HG03095 (cell line): ENCODE results near the gene TRAPPC2L.

Experiments
- ATAC-seq: cut with Tn5 transposase; IDR thresholded peaks from one replicate; pipeline ENCODE4 v1.9.1; 2021; ENCODE audit warnings: moderate library complexity; ENCODE audit not compliant: unreplicated experiment

The TRAPPC2L gene

GRCh38 chr16:88874938-88875599, 18.1 kb downstream of the TRAPPC2L start:
- no peak for ATAC-seq

DNA sequence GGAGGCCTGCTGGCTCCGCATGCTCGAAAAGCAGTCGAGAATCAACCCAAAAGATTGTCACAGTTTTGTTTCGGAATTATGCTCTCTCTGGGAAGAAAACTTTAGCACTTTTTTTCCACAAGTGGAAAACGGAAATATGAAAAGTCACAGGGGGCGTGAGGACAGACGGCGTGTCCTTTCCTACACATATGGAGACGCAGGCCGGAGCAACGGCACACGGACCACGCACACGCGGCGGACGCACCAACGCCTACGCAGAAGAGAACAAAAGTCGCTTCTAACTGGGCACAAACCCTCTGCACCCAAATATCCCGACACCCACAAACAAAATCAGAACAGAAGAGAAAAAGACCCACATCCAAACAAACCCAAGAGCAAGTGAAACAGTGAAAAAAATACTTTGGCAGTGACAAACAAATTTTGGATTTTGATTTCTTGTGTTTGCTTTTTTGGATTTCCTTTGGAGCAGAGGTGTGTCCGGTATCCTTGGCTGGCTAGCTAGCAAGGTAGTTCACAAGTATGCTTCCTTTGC, 18.8 kb downstream of the TRAPPC2L start:
- ATAC-seq: no peak

GRCh38 chr16:88876942-88877526, 20.1 kb downstream of the TRAPPC2L start:
- no peak for ATAC-seq

- ATAC-seq: no peak
These were observed 20.8 kb downstream of the TRAPPC2L start for GRCh38 chr16:88877564-88878289.

- no peak for ATAC-seq
These were observed 21.4 kb downstream of the TRAPPC2L start for GRCh38 chr16:88878356-88878755.

- no peak for ATAC-seq
These were observed 22.2 kb downstream of the TRAPPC2L start for GRCh38 chr16:88878967-88879787.

DNA sequence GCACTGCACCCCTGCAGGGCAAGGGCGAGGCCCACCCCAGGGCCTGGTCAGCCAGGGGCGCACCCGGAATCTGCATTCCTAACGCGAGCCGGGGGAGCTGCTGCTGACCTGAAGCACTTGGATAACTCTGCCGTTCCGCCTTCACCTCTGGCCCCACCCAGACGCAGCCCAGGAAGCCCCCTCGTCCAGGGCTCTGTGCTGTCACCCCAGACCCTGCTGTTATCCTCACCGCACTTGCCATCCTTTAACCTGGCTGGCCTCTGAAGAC, 22.8 kb downstream of the TRAPPC2L start:
- ATAC-seq: no peak

GRCh38 chr16:88880226-88881006, 23.5 kb downstream of the TRAPPC2L start:
- no peak for ATAC-seq

DNA sequence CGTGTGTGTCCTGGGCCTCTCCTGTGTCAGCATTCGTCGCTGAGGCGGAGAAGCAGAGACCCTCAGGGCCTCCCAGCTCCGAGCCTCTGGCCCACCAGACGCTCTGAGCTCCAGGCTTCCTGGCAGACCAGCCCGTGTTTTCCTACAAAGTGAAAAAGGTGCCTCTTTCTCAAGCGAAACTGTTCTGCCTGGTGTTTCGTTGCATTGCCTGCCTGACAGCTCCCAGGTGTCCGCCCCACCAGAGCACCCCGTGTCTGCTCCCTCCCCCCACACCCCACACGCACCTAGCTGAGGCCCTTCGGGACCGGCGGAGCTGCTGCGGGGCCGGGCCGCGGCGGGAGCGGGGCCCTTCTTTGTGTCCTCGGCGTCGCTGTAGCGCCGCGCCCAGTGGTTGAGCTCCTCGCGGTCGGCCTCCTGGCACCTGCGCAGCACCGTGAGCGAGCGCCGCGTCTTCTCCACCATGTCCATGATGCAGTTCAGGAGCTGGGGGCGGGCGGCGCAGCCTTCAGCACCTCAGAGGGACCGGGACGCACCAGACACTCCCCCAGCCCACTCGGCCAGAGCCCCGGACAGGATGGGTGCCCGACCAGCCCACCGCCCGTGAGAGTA, 24.2 kb downstream of the TRAPPC2L start:
- no peak for ATAC-seq

GRCh38 chr16:88881675-88882357, 24.9 kb downstream of the TRAPPC2L start:
- ATAC-seq: no peak

- no peak for ATAC-seq
These were observed 25.6 kb downstream of the TRAPPC2L start for GRCh38 chr16:88882358-88883030.

DNA sequence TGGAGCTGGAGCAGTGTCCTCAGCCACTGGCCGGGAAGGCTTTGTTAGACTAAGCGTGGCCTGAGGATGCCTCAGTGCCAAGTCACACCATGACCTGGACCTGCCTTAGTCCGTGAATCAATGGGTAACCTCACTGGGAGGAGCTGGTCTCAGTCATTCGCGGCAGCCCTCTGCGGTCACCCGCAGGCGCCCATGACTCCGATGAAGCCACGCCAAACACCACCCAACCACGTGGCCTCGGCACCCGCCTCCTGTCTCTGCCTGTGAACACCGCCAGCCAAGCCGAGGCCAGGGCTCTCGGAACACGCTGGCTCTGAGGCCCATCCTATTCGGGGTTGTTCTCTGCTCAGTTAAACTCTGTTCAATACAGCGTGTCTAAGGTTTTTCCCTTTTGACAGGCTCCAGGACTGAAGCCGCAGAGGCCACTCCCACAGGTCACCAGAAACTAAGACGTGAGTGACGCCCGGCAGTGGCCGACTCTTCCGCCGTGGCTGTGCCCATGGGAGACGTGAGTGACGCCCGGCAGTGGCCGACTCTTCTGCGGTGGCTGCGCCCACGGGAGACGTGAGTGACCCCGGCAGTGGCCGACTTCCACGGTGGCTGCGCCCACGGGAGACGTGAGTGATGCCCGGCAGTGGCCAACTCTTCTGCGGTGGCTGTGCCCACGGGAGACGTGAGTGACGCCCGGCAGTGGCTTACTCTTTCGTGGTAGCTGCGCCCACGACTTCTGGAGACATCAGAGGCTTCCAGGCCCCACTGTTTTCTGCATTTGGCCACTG, 26.4 kb downstream of the TRAPPC2L start:
- no peak for ATAC-seq

DNA sequence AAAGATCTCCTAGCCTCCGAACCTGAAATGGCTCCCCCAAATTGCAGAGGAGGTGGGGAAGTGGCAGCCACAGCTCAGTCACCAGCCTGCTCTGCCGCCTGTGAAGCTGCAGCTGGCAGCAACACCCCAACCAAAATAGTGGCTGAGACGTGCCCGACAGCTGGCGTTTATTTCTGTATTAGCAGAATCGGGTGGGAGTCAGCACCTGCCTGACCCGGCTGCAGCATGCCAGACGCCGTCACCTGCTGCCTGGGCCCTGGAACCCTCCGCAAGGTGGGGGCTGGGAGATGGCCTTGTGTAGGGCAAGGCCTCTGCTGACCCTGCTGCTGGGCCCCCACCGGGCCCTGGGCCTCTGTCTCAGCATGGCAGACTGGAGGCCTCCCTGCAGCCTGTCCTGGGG, 27.0 kb downstream of the TRAPPC2L start:
- ATAC-seq: no peak

DNA sequence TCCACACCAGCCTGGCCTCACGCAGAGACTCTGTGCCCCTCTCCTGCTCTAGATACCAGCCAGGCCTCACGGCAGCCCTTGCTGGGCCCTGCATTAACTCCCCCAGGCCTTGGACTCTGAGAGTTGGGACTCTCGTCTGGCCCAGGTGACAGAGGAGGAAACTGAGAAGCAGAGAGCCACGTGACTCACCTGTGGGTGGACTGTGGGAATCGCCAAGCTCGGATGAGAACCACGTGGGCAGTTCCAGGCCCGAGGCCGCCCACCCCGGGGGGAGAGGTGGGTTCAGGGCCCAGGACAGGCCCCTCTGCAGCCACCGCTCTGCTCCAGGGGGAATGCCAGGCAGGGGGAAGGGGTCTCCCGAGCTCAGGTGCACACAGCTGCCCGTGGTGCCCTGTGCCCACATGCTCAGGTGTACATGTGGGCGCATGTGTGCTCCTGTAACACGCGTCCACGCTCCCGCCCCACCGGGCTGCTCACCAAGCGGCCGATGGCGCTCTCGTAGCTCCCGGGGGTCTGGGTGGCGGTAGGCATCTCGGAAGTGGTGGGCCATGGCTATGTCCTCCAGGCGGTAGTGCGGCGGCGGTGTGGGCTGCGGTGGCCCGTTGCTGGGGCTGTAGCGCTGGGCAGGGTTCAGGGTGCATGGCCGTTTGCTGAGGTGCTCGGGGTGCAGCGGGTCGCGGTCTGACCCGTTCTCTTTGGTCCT, 27.8 kb downstream of the TRAPPC2L start:
- ATAC-seq: no peak

DNA sequence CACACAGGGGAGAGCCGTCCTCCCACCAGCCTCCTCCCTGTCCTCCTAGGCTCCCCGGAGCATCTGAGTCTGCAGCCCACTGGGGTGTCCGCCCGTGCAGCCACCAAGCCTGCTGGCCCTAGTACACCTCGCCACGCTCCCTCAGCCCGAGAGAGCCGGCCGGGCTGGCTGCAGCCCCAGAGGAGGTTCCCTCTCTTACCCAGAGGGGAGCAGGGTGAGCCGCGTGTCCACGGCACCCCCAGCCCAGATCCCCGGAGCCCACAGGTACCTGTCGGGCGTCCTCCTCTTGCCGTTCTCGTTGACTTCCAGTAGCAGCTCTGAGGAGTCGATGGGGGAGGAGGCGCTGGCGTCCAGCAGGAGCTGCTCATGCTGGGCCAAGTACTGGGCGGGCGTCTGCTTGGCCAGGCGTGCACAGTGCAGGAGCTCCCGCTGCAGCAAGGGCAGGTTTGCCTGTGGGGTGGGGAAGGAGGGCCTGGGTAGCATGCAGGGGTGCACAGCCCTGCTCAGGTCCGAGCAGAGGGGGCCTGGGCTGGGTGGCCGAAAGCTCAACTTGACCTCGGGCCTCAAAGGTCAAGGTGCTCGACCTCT, 28.9 kb downstream of the TRAPPC2L start:
- ATAC-seq: no peak

- no peak for ATAC-seq
These were observed 29.5 kb downstream of the TRAPPC2L start for GRCh38 chr16:88886420-88886844.

DNA sequence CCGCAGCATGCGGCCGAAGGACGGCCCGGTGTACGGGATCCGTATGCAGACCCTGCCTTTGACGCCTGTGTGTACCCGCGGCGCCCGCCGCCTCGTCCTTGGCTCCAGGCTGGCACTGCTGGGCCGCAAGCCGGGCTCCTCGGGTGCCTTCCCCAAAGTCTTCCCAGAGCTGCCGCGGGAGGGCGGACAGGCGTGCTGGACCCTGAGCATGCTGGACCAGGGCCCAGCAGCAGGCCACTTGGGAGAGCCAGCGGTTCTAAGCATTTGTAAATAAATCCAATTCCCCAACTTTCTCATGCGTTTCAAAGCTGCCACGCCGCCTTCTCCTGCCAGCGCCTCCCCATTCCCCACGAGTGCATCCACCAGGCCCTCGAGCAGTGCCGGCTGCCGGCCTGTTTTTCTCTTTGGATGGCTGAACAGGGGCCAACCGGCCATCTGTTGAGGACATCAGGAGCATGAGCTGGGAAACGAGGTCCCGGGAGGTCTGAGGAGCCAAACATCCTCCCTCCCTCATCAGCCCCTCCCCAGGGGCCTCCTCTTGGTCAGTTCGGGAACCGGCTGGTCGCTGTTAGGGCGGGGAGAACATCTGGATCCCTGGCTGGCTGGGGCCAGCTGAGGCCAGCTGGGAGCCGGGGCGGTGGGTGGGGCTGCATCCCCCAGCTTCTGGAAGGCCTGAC, 30.1 kb downstream of the TRAPPC2L start:
- no peak for ATAC-seq
